H1 (cell line): ENCODE results near the gene SELENOF. TPM values are rescaled to one million over a fixed set of nuclear protein-coding genes. Genes with fewer than 3 reads are reported as not detected.

Experiments used
- BACH1 ChIP-seq: IDR thresholded peaks from 2 replicates; pipeline ENCODE4 v1.6.1; 2012; ENCODE audit warnings: low read length, improper control_type of control experiment
- BRCA1 ChIP-seq: IDR thresholded peaks from 2 replicates; pipeline ENCODE4 v1.6.1; 2012; ENCODE audit warnings: low read depth, low read length, improper control_type of control experiment
- CREB1 ChIP-seq: IDR thresholded peaks from 2 replicates; pipeline ENCODE4 v1.6.1; 2012; ENCODE audit warnings: inconsistent platforms
- GABPA ChIP-seq: IDR thresholded peaks from 2 replicates; pipeline ENCODE4 v1.6.1; 2011; ENCODE audit warnings: mild to moderate bottlenecking, low read length, moderate library complexity, borderline replicate concordance; ENCODE audit not compliant: insufficient read depth
- KDM4A ChIP-seq: IDR thresholded peaks from one replicate; pipeline ENCODE4 v1.7.1; 2012; ENCODE audit warnings: low read depth, mild to moderate bottlenecking, moderate library complexity, low read length, inconsistent platforms; ENCODE audit not compliant: severe bottlenecking
- MAFK ChIP-seq: IDR thresholded peaks from 2 replicates; pipeline ENCODE4 v1.6.1; 2012; ENCODE audit warnings: low read depth, mild to moderate bottlenecking, improper control_type of control experiment, low read length
- NRF1 ChIP-seq: IDR thresholded peaks from 2 replicates; pipeline ENCODE4 v1.6.1; 2011; ENCODE audit warnings: mild to moderate bottlenecking, low read depth, low read length, improper control_type of control experiment
- SIN3A ChIP-seq, 2 experiments: IDR thresholded peaks in 1 of 2; conservative IDR thresholded peaks in 1 of 2; 2 replicates each; pipeline ENCODE4 v1.6.1; 2011 to 2012; ENCODE audit warnings: low read length in 2 of 2, improper control_type of control experiment in 1 of 2, low read depth in 1 of 2, mild to moderate bottlenecking in 1 of 2
- SP2 ChIP-seq: IDR thresholded peaks from 2 replicates; pipeline ENCODE4 v1.6.1; 2012; ENCODE audit warnings: mild to moderate bottlenecking, low read length, inconsistent platforms
- TAF7 ChIP-seq: optimal IDR thresholded peaks from 2 replicates; pipeline ENCODE3; 2011; ENCODE audit warnings: low read depth, mild to moderate bottlenecking, inconsistent platforms, low read length, moderate library complexity, borderline replicate concordance
- TCF12 ChIP-seq: IDR thresholded peaks from 2 replicates; pipeline ENCODE4 v1.6.1; 2011; ENCODE audit warnings: low read depth, mild to moderate bottlenecking, low read length
- polyA plus RNA-seq, 7 experiments: library from polyadenylated mRNA; depleted of rRNA in 3 of 7; stranded (reverse) in 5 of 7; unstranded in 2 of 7; fragments of >200 nt in 5 of 7; fragments of 200-250 nt in 2 of 7; gene quantifications; 1 replicate in 5 of 7; 2 replicates in 1 of 7; 4 replicates in 1 of 7; pipeline versions ENCODE4 v1.2.1 to v1.2.3, GENCODE V29; 2011 to 2013; ENCODE audit warnings: missing spikeins in 2 of 7, mixed read lengths in 2 of 7
- total RNA-seq: library from RNA; stranded (reverse); fragmentation: NEBNext Ultra II Directional; extraction: Animal tissue kit (Norgen Biotek cat#: 25700); gene quantifications from 2 replicates; pipeline ENCODE4 v1.2.1, GENCODE V29; 2021
- TF ChIP-seq, protein P1 (sequence below): fragments of 300-600 bp; sonication (generic); IDR thresholded peaks from 2 replicates; pipeline ENCODE4 v1.7.1; 2012; ENCODE audit warnings: low read length, moderate library complexity, mild to moderate bottlenecking, inconsistent platforms; ENCODE audit not compliant: insufficient replicate concordance

The SELENOF gene
- total and polyA plus RNA-seq, 2 of the 8 experiments (the other 6 are each of a cell fraction or from before 2014, with no cell fraction given), result 70.7 to 163 TPM

- TF ChIP-seq, protein P1, sequence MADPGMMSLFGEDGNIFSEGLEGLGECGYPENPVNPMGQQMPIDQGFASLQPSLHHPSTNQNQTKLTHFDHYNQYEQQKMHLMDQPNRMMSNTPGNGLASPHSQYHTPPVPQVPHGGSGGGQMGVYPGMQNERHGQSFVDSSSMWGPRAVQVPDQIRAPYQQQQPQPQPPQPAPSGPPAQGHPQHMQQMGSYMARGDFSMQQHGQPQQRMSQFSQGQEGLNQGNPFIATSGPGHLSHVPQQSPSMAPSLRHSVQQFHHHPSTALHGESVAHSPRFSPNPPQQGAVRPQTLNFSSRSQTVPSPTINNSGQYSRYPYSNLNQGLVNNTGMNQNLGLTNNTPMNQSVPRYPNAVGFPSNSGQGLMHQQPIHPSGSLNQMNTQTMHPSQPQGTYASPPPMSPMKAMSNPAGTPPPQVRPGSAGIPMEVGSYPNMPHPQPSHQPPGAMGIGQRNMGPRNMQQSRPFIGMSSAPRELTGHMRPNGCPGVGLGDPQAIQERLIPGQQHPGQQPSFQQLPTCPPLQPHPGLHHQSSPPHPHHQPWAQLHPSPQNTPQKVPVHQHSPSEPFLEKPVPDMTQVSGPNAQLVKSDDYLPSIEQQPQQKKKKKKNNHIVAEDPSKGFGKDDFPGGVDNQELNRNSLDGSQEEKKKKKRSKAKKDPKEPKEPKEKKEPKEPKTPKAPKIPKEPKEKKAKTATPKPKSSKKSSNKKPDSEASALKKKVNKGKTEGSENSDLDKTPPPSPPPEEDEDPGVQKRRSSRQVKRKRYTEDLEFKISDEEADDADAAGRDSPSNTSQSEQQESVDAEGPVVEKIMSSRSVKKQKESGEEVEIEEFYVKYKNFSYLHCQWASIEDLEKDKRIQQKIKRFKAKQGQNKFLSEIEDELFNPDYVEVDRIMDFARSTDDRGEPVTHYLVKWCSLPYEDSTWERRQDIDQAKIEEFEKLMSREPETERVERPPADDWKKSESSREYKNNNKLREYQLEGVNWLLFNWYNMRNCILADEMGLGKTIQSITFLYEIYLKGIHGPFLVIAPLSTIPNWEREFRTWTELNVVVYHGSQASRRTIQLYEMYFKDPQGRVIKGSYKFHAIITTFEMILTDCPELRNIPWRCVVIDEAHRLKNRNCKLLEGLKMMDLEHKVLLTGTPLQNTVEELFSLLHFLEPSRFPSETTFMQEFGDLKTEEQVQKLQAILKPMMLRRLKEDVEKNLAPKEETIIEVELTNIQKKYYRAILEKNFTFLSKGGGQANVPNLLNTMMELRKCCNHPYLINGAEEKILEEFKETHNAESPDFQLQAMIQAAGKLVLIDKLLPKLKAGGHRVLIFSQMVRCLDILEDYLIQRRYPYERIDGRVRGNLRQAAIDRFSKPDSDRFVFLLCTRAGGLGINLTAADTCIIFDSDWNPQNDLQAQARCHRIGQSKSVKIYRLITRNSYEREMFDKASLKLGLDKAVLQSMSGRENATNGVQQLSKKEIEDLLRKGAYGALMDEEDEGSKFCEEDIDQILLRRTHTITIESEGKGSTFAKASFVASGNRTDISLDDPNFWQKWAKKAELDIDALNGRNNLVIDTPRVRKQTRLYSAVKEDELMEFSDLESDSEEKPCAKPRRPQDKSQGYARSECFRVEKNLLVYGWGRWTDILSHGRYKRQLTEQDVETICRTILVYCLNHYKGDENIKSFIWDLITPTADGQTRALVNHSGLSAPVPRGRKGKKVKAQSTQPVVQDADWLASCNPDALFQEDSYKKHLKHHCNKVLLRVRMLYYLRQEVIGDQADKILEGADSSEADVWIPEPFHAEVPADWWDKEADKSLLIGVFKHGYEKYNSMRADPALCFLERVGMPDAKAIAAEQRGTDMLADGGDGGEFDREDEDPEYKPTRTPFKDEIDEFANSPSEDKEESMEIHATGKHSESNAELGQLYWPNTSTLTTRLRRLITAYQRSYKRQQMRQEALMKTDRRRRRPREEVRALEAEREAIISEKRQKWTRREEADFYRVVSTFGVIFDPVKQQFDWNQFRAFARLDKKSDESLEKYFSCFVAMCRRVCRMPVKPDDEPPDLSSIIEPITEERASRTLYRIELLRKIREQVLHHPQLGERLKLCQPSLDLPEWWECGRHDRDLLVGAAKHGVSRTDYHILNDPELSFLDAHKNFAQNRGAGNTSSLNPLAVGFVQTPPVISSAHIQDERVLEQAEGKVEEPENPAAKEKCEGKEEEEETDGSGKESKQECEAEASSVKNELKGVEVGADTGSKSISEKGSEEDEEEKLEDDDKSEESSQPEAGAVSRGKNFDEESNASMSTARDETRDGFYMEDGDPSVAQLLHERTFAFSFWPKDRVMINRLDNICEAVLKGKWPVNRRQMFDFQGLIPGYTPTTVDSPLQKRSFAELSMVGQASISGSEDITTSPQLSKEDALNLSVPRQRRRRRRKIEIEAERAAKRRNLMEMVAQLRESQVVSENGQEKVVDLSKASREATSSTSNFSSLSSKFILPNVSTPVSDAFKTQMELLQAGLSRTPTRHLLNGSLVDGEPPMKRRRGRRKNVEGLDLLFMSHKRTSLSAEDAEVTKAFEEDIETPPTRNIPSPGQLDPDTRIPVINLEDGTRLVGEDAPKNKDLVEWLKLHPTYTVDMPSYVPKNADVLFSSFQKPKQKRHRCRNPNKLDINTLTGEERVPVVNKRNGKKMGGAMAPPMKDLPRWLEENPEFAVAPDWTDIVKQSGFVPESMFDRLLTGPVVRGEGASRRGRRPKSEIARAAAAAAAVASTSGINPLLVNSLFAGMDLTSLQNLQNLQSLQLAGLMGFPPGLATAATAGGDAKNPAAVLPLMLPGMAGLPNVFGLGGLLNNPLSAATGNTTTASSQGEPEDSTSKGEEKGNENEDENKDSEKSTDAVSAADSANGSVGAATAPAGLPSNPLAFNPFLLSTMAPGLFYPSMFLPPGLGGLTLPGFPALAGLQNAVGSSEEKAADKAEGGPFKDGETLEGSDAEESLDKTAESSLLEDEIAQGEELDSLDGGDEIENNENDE, result no peak
- no peak for TF ChIP-seq GABPA
- TF ChIP-seq SP2, result no peak
- no peak for TF ChIP-seq BRCA1
- TF ChIP-seq TCF12, result no peak
- TF ChIP-seq BACH1, result no peak
- TF ChIP-seq MAFK, result no peak
- TF ChIP-seq TAF7, result no peak
- no peak for TF ChIP-seq KDM4A
- no peak for TF ChIP-seq SIN3A (conservative IDR thresholded peaks at IDR 0.05 in 1 of 2, IDR thresholded peaks at IDR 0.05 in 1 of 2; ENCODE audit: low read depth in 1 of 2, low read length in 2 of 2)
- no peak for TF ChIP-seq CREB1
- TF ChIP-seq NRF1, result no peak
Measured at GRCh38 chr1:86845514-86845913, 68.4 kb downstream of the SELENOF start (continued).
